Fibroblast of lung (primary cell): ENCODE results near the gene PLXNA4. TPM values are rescaled to one million over a fixed set of nuclear protein-coding genes. Genes with fewer than 3 reads are reported as not detected.

ENCODE experiments used
- DNase-seq, 2 donors: peaks; one replicate each; pipeline versions ENCODE4 v3.0.0 to v3.0.0-alpha.2; 2010; ENCODE audit warnings: low read depth in 2 of 2
- H2AFZ ChIP-seq: 2 replicates; pipeline ENCODE4 v1.5.1; 2012; ENCODE audit warnings: low read length, control low read depth, inconsistent platforms
- H3K27ac ChIP-seq: 2 replicates; pipeline ENCODE4 v1.5.1; 2011; ENCODE audit warnings: low read length, control low read depth; ENCODE audit not compliant: insufficient read depth
- H3K27me3 ChIP-seq: 2 replicates; pipeline ENCODE4 v1.5.1; 2011; ENCODE audit warnings: mild to moderate bottlenecking, low read length; ENCODE audit not compliant: control insufficient read depth, insufficient read depth
- H3K36me3 ChIP-seq: 2 replicates; pipeline ENCODE4 v1.5.1; 2011; ENCODE audit warnings: low read length; ENCODE audit not compliant: control insufficient read depth, insufficient read depth
- H3K4me1 ChIP-seq: 2 replicates; pipeline ENCODE4 v1.5.1; 2011; ENCODE audit warnings: low read length; ENCODE audit not compliant: control insufficient read depth, insufficient read depth; ENCODE audit errors: extremely low read depth
- H3K4me2 ChIP-seq: 2 replicates; pipeline ENCODE4 v1.5.1; 2011; ENCODE audit warnings: low read length, control low read depth; ENCODE audit not compliant: insufficient read depth; ENCODE audit errors: extremely low read depth
- H3K4me3 ChIP-seq, 4 experiments: fragments of 200-600 bp in 1 of 4; sonication (generic) in 1 of 4; replicated peaks in 1 of 4; 2 replicates each; pipeline ENCODE4 v1.5.1; 2011 to 2016; ENCODE audit warnings: low read length in 4 of 4, low read depth in 3 of 4, mild to moderate bottlenecking in 3 of 4, control low read depth in 2 of 4, inconsistent platforms in 1 of 4, mixed read lengths in 1 of 4; ENCODE audit not compliant: insufficient read depth in 1 of 4; ENCODE audit errors: control extremely low read depth in 1 of 4
- H3K79me2 ChIP-seq: 2 replicates; pipeline ENCODE4 v1.5.1; 2012; ENCODE audit warnings: mild to moderate bottlenecking, low read length, inconsistent platforms; ENCODE audit not compliant: control insufficient read depth, insufficient read depth
- H3K9ac ChIP-seq: 2 replicates; pipeline ENCODE4 v1.5.1; 2011; ENCODE audit warnings: mild to moderate bottlenecking, low read length, control low read depth; ENCODE audit not compliant: insufficient read depth
- H3K9me3 ChIP-seq: 2 replicates; pipeline ENCODE4 v1.5.1; 2012; ENCODE audit warnings: low read depth, low read length; ENCODE audit not compliant: control insufficient read depth, insufficient read depth
- H4K20me1 ChIP-seq: 2 replicates; pipeline ENCODE4 v1.5.1; 2011; ENCODE audit warnings: low read length; ENCODE audit not compliant: control insufficient read depth, insufficient read depth; ENCODE audit errors: extremely low read depth
- EZH2 ChIP-seq: IDR thresholded peaks from 2 replicates; pipeline ENCODE4 v1.5.1; 2012; ENCODE audit warnings: low read length, control low read depth, mild to moderate bottlenecking; ENCODE audit errors: missing control alignments
- polyA plus RNA-seq, 2 donors: library from polyadenylated mRNA; depleted of rRNA in 1 of 2; stranded (reverse) in 1 of 2; unstranded in 1 of 2; fragments of >200 nt; gene quantifications; 2 replicates each; pipeline ENCODE4 v1.2.1, GENCODE V29; 2011 to 2012; ENCODE audit warnings: missing spikeins in 1 of 2
- total RNA-seq: library from RNA; depleted of rRNA; stranded (reverse); fragments of >200 nt; gene quantifications from 2 replicates; pipeline ENCODE4 v1.2.1, GENCODE V29; 2014
- TF ChIP-seq, protein P1 (sequence below), 2 donors: IDR thresholded peaks in 1 of 2; conservative IDR thresholded peaks in 1 of 2; 1 replicate in 1 of 2; 2 replicates in 1 of 2; pipeline ENCODE4 v1.5.1; 2011 to 2012; ENCODE audit warnings: low read length in 2 of 2, control low read depth in 1 of 2, inconsistent platforms in 1 of 2, low read depth in 1 of 2, mild to moderate bottlenecking in 1 of 2

The PLXNA4 gene
- total and polyA plus RNA-seq, 2 donors (not counting 1 experiment from before 2014, with no cell fraction given): 1.2 to 1.5 TPM

DNA sequence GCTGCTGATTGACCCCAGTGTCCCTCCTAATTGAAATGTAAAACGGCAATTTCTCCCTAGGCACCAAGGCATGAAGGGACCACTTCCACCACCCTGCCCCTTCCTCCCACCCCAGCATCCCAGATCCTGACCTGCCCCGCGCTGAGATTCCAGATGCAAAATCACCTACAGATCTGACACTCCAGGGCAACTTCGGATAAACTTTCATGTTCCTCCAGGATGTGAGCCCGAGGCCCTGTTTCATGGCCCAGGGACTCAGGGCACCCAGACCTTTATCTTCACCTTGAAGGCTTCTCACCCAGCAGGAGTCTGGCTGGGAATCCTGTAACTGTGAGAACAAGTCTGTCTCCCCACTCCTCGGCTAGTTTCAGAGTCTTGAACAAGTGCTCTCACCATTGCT is 361.8 kb downstream of the PLXNA4 start:
- Histone ChIP-seq H4K20me1 (no peaks in the 10 kb centered on the region), H3K4me2 (no peak overlapping the region), H3K9me3 (no peaks in the 10 kb centered on the region), H3K27me3 (no peaks in the 10 kb centered on the region), H3K4me1 (no peaks in the 10 kb centered on the region), H3K79me2 (no peaks in the 10 kb centered on the region), H3K36me3 (no peaks in the 10 kb centered on the region), H3K27ac (no peak overlapping the region), H3K4me3 (no peak overlapping the region), H3K9ac (no peak overlapping the region), H2AFZ (no peak overlapping the region)
- no peak for TF ChIP-seq EZH2
- TF ChIP-seq, protein P1, sequence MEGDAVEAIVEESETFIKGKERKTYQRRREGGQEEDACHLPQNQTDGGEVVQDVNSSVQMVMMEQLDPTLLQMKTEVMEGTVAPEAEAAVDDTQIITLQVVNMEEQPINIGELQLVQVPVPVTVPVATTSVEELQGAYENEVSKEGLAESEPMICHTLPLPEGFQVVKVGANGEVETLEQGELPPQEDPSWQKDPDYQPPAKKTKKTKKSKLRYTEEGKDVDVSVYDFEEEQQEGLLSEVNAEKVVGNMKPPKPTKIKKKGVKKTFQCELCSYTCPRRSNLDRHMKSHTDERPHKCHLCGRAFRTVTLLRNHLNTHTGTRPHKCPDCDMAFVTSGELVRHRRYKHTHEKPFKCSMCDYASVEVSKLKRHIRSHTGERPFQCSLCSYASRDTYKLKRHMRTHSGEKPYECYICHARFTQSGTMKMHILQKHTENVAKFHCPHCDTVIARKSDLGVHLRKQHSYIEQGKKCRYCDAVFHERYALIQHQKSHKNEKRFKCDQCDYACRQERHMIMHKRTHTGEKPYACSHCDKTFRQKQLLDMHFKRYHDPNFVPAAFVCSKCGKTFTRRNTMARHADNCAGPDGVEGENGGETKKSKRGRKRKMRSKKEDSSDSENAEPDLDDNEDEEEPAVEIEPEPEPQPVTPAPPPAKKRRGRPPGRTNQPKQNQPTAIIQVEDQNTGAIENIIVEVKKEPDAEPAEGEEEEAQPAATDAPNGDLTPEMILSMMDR (conservative IDR thresholded peaks at IDR 0.05 in 1 of 2, IDR thresholded peaks at IDR 0.05 in 1 of 2; ENCODE audit: low read depth in 1 of 2, low read length in 2 of 2): no peak
- DNase-seq: no peak

DNA sequence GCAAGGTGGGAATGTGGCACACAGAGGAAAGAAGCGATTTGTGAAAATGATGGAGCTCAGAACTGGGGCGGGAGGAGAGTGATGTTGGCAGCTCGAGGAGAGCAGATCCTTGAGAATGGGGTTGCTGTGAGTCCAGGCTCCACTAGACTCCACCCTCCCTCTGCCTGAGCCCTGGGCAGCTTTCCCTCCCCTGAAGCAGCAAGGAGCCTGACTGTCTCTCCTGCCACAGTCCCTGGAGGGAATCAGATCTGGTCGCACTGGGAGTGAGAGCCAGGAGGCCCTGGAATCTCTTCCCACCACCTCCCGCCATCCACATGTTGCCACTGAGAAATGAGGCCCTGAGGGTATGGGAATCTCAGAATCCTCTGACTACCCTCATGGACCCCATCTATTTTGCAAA is 362.7 kb downstream of the PLXNA4 start:
- Histone ChIP-seq H3K79me2 (no peaks in the 10 kb centered on the region), H3K36me3 (no peaks in the 10 kb centered on the region), H2AFZ (no peak overlapping the region), H3K9me3 (no peaks in the 10 kb centered on the region), H3K4me3 (no peak overlapping the region), H3K9ac (no peak overlapping the region), H4K20me1 (no peaks in the 10 kb centered on the region), H3K27me3 (no peaks in the 10 kb centered on the region), H3K4me1 (no peaks in the 10 kb centered on the region), H3K27ac (no peak overlapping the region), H3K4me2 (no peak overlapping the region)
- no peak for TF ChIP-seq EZH2
- TF ChIP-seq, protein P1 (conservative IDR thresholded peaks at IDR 0.05 in 1 of 2, IDR thresholded peaks at IDR 0.05 in 1 of 2; ENCODE audit: low read depth in 1 of 2, low read length in 2 of 2): no peak
- no peak for DNase-seq

DNA sequence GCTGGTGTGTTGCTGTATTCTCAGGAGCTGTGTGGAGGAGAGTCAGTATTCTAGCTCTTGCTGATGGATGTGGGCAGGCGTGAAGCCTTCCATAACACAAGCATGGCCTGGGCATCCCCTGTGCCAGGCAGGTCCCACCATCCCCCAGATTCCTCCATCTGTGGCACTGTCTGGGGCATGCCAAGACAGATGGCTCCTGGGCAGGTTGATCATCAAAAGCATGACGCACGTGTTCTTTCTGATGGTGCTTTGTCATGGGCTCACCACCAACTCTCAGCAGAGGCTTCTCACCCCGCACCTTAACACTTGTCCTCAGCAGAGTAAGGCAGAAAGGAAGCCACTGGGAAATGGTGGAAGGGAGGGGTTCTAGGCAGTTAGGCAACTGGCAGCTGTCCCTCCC is 364.3 kb downstream of the PLXNA4 start:
- Histone ChIP-seq H3K27ac (no peak overlapping the region), H3K27me3 (no peaks in the 10 kb centered on the region), H3K4me3 (no peak overlapping the region), H4K20me1 (no peaks in the 10 kb centered on the region), H3K4me1 (no peaks in the 10 kb centered on the region), H2AFZ (no peak overlapping the region), H3K9me3 (no peaks in the 10 kb centered on the region), H3K79me2 (no peaks in the 10 kb centered on the region), H3K4me2 (no peak overlapping the region), H3K9ac (no peak overlapping the region), H3K36me3 (no peaks in the 10 kb centered on the region)
- TF ChIP-seq, protein P1 (conservative IDR thresholded peaks at IDR 0.05 in 1 of 2, IDR thresholded peaks at IDR 0.05 in 1 of 2; ENCODE audit: low read depth in 1 of 2, low read length in 2 of 2): no peak
- TF ChIP-seq EZH2: no peak
- no peak for DNase-seq
